ENCODE measurements around the gene FTL.

GRCh38 chr19:48926909-48927308 is 38.2 kb upstream of the FTL start:
- no peak for TF ChIP-seq POLR2AphosphoS5 (IDR thresholded peaks at IDR 0.05)
- TF ChIP-seq POLR2A (IDR thresholded peaks at IDR 0.05) = no peak
- TF ChIP-seq CTCF (IDR thresholded peaks at IDR 0.05) = no peak
- no peak for TF ChIP-seq EP300 (IDR thresholded peaks at IDR 0.05)
